ENCODE data around the gene CABLES1. TPM values are rescaled to one million over a fixed set of nuclear protein-coding genes. Genes with fewer than 3 reads are reported as not detected.

Gene CABLES1
- polyA plus RNA-seq, 2 of the 4 experiments (the other 2 are of a cell fraction) = 4.5 to 8.6 TPM

DNA sequence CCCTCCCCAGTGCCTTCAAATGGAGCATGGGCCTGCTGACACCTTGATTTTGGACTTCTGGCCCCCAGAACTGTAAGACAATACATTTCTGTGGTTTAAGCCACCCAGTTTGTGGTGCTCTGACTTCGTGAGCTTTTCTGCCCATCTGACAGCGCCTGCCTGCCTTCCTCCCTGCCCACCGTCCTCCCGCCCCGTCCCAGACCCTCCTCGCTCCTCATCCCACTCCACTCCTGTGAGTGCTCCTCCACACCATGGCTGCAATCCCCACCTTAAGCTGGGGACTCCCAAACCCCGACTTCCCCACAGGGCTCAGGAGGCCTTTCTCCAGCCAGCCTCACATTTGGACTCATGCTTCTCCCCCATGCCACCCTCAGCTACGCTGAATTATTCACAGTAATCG, 70.7 kb downstream of the CABLES1 start:
- no peak for FAIRE-seq
- ATAC-seq = no peak
- H3K27ac ChIP-seq = no peak overlapping the region
- no peaks in the 10 kb centered on the region for H3K4me1 ChIP-seq
- WGBS (ENCODE audit: missing lambda C conversion rate) = 90% methylated on average over 9 of the region's 9 CpGs
- ChIA-PET CTCF (interaction anchor here (1.3 kb wide), 1 partner anchor 9 kb away, joined by 3 read pairs; no protein-coding TSS in a partner anchor), POLR2A (no interaction called here)
- no peak overlapping the region for H3K4me2 ChIP-seq
- H3K9me3 ChIP-seq = no peaks in the 10 kb centered on the region
- no peak for DNase-seq (ENCODE audit: low read depth in 1 of 2, low spot score in 1 of 2)
- H3K4me3 ChIP-seq = no peak overlapping the region
- TF ChIP-seq, protein P1, sequence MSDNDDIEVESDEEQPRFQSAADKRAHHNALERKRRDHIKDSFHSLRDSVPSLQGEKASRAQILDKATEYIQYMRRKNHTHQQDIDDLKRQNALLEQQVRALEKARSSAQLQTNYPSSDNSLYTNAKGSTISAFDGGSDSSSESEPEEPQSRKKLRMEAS (IDR thresholded peaks at IDR 0.05) = no peak
- TF ChIP-seq, protein P2, sequence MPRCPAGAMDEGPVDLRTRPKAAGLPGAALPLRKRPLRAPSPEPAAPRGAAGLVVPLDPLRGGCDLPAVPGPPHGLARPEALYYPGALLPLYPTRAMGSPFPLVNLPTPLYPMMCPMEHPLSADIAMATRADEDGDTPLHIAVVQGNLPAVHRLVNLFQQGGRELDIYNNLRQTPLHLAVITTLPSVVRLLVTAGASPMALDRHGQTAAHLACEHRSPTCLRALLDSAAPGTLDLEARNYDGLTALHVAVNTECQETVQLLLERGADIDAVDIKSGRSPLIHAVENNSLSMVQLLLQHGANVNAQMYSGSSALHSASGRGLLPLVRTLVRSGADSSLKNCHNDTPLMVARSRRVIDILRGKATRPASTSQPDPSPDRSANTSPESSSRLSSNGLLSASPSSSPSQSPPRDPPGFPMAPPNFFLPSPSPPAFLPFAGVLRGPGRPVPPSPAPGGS (IDR thresholded peaks at IDR 0.05) = no peak
- TF ChIP-seq POLR2A (IDR thresholded peaks at IDR 0.05; ENCODE audit: low read length) = no peak
- no peak for TF ChIP-seq ZFP36 (IDR thresholded peaks at IDR 0.05; ENCODE audit: borderline replicate concordance, partially characterized antibody)
- TF ChIP-seq RARB (CRISPR knock-in tag; IDR thresholded peaks at IDR 0.05) = no peak
- no peak for TF ChIP-seq RCOR1 (IDR thresholded peaks at IDR 0.05; ENCODE audit: low read depth, low read length)
- TF ChIP-seq, protein P3, sequence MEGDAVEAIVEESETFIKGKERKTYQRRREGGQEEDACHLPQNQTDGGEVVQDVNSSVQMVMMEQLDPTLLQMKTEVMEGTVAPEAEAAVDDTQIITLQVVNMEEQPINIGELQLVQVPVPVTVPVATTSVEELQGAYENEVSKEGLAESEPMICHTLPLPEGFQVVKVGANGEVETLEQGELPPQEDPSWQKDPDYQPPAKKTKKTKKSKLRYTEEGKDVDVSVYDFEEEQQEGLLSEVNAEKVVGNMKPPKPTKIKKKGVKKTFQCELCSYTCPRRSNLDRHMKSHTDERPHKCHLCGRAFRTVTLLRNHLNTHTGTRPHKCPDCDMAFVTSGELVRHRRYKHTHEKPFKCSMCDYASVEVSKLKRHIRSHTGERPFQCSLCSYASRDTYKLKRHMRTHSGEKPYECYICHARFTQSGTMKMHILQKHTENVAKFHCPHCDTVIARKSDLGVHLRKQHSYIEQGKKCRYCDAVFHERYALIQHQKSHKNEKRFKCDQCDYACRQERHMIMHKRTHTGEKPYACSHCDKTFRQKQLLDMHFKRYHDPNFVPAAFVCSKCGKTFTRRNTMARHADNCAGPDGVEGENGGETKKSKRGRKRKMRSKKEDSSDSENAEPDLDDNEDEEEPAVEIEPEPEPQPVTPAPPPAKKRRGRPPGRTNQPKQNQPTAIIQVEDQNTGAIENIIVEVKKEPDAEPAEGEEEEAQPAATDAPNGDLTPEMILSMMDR (IDR thresholded peaks at IDR 0.05) = no peak
- TF ChIP-seq ZNF302 (CRISPR knock-in tag; IDR thresholded peaks at IDR 0.05) = no peak
- no peak for TF ChIP-seq RAD21 (conservative IDR thresholded peaks at IDR 0.05 in 1 of 2, IDR thresholded peaks at IDR 0.05 in 1 of 2)
- no peak for TF ChIP-seq MAZ (IDR thresholded peaks at IDR 0.05; ENCODE audit: borderline replicate concordance, low read depth, low read length)
- no peak for TF ChIP-seq CBX8 (IDR thresholded peaks at IDR 0.05)
- TF ChIP-seq PHF8 (IDR thresholded peaks at IDR 0.05; ENCODE audit: borderline replicate concordance, low read depth) = no peak
- TF ChIP-seq FOSB (CRISPR knock-in tag; IDR thresholded peaks at IDR 0.05) = no peak
- no peak for TF ChIP-seq JUNB (IDR thresholded peaks at IDR 0.05)
- no peak for TF ChIP-seq HEYL (CRISPR knock-in tag; IDR thresholded peaks at IDR 0.05)
- TF ChIP-seq, protein P4, sequence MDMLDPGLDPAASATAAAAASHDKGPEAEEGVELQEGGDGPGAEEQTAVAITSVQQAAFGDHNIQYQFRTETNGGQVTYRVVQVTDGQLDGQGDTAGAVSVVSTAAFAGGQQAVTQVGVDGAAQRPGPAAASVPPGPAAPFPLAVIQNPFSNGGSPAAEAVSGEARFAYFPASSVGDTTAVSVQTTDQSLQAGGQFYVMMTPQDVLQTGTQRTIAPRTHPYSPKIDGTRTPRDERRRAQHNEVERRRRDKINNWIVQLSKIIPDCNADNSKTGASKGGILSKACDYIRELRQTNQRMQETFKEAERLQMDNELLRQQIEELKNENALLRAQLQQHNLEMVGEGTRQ (IDR thresholded peaks at IDR 0.05) = no peak
- TF ChIP-seq HOXB13 (CRISPR knock-in tag; IDR thresholded peaks at IDR 0.05; ENCODE audit: low read depth) = no peak
- no peak for TF ChIP-seq TFCP2L1 (CRISPR knock-in tag; IDR thresholded peaks at IDR 0.05)

DNA sequence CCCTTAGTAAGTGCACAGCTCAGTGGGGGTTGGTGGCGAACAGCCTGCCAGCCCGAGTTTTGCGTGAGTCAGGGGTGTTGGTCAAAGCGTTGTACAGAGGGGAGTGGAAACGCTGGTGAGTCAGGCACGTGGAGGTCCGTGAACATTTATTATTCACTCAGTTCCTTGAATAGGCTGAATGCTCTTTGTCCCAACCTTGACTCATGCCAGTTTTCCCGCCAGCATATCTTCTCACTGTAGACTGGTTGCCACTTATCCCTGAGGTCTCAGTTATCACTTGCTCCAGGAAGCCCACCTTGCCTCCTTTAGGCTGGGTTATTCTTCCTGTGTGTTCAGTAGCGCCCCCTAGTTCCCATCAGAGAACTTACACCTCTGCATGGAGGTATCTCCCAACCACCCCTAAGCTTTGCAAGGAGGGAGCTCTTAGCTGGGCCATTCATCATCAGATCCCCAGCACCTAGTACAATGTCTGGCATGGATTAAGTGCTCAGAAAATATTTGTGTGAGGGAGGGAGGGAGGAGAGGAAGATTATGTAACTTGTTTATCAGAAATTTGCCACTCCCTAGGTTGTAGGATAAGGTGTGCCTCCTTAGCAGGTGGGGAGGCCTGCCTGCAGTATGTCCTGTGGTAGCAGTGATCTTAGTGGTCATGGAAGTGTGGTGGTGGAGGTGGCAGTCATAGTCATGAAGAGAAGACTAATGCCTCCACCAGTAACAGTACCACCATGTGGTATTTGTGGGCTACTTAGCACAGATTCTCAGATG, 72.1 kb downstream of the CABLES1 start:
- TF ChIP-seq MAFK (IDR thresholded peaks at IDR 0.05; ENCODE audit: partially characterized antibody) = no peak
- no peak for TF ChIP-seq HEYL (CRISPR knock-in tag; IDR thresholded peaks at IDR 0.05)
- no peak for TF ChIP-seq KDM1A (IDR thresholded peaks at IDR 0.05; ENCODE audit: low read depth)
- TF ChIP-seq EHMT2 (IDR thresholded peaks at IDR 0.05; ENCODE audit: low read depth) = no peak
- TF ChIP-seq TP53 (CRISPR knock-in tag; IDR thresholded peaks at IDR 0.05) = no peak
- TF ChIP-seq, protein P3 (IDR thresholded peaks at IDR 0.05) = no peak
- TF ChIP-seq ESRRA (IDR thresholded peaks at IDR 0.05; ENCODE audit: borderline replicate concordance, low read length) = no peak
- no peak for TF ChIP-seq RAD21 (conservative IDR thresholded peaks at IDR 0.05 in 1 of 2, IDR thresholded peaks at IDR 0.05 in 1 of 2)
- no peak for TF ChIP-seq EHF (CRISPR knock-in tag; IDR thresholded peaks at IDR 0.05)
- no peak for TF ChIP-seq ZC3H11A (IDR thresholded peaks at IDR 0.05)
- TF ChIP-seq TFCP2L1 (CRISPR knock-in tag; IDR thresholded peaks at IDR 0.05) = no peak
- TF ChIP-seq, protein P2 (IDR thresholded peaks at IDR 0.05) = no peak
- TF ChIP-seq, protein P5, sequence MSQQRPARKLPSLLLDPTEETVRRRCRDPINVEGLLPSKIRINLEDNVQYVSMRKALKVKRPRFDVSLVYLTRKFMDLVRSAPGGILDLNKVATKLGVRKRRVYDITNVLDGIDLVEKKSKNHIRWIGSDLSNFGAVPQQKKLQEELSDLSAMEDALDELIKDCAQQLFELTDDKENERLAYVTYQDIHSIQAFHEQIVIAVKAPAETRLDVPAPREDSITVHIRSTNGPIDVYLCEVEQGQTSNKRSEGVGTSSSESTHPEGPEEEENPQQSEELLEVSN (IDR thresholded peaks at IDR 0.05; ENCODE audit: borderline replicate concordance, low read depth) = no peak
- TF ChIP-seq, protein P6, sequence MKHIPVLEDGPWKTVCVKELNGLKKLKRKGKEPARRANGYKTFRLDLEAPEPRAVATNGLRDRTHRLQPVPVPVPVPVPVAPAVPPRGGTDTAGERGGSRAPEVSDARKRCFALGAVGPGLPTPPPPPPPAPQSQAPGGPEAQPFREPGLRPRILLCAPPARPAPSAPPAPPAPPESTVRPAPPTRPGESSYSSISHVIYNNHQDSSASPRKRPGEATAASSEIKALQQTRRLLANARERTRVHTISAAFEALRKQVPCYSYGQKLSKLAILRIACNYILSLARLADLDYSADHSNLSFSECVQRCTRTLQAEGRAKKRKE (CRISPR knock-in tag; IDR thresholded peaks at IDR 0.05; ENCODE audit: low read depth) = no peak

More for the DNA sequence above, 72.1 kb downstream of the CABLES1 start:
- Histone ChIP-seq H3K4me1 (no peaks in the 10 kb centered on the region), H3K27ac (no peak overlapping the region), H3K4me2 (no peak overlapping the region), H3K9me3 (no peaks in the 10 kb centered on the region), H3K4me3 (no peak overlapping the region)
- DNase-seq (ENCODE audit: low read depth in 1 of 2, low spot score in 1 of 2) = peak in 1 of 2 experiments; percentile 19
- POLR2A ChIA-PET = no interaction called here
- no peak for FAIRE-seq
- ATAC-seq = no peak
- 78% methylated on average over 9 of the region's 9 CpGs for WGBS (ENCODE audit: missing lambda C conversion rate)
- CTCF ChIA-PET = interaction anchor here (1.3 to 1.4 kb wide), 2 partner anchors 7 to 9 kb away, joined by 3 read pairs; no protein-coding TSS in a partner anchor
